ENCODE results near the gene EEPD1. TPM values are rescaled to one million over a fixed set of nuclear protein-coding genes. Genes with fewer than 3 reads are reported as not detected.

EEPD1 gene
- total RNA-seq, 1 experiment from 2014 or later = 5.0 TPM

DNA sequence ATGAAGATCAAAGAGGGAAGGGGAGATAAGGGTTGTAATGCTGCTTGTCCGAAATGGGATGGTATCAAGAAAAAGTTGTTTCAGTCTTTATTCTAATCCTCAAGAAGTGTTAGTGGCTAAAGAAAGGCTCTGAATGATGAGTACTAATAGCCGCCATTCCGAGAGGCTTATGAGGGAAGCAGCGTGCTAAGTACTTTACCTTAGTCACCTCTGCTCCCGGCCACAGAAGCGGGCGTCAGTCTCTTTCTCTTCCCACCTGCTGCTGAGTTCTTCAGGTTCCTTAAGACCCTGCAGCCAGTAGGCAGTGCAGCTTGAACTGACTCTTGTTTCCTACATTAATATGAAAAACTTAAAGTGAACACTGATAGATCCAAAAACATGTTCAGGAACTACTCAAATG, 73.1 kb downstream of the EEPD1 start:
- Mint-ChIP-seq H3K27me3 (ENCODE audit: low read depth) (no peaks in the 10 kb centered on the region), H3K9me3 (no peaks in the 10 kb centered on the region), H3K4me1 (peaks cover 0 to 4% of the 10 kb centered on the region in 2 experiments; a peak in 2 of 4 replicates), H3K4me3 (no peak overlapping the region), H3K36me3 (ENCODE audit: insufficient read depth in 1 of 3, low read depth in 3 of 3) (peaks cover 0 to 4% (median 2%) of the 10 kb centered on the region in 3 experiments; a peak in 1 of 7 replicates), H3K27ac (no peak overlapping the region)
- WGBS (ENCODE audit: extremely low coverage, insufficient read length, low lambda C conversion rate) = no CpG with 5 or more reads among the region's 7 CpGs
- Histone ChIP-seq H3K18ac (ENCODE audit: insufficient read length, low read depth, low read length) (no peak overlapping the region), H3K14ac (ENCODE audit: insufficient read depth, low read length) (no peak overlapping the region), H3K9ac (ENCODE audit: extremely low read depth, insufficient read length, low read length) (no peak overlapping the region), H3K23ac (ENCODE audit: insufficient read length, low read depth, low read length) (no peak overlapping the region), H4K5ac (ENCODE audit: insufficient read length, low read depth, low read length) (no peak overlapping the region), H2BK15ac (ENCODE audit: low read depth, low read length) (no peak overlapping the region), H3K4me1 (ENCODE audit: insufficient read depth, low read length) (peaks cover 2% of the 10 kb centered on the region; the same call in 1 of the 2 replicates), H2BK5ac (ENCODE audit: insufficient read length, low read length) (no peak overlapping the region), H4K8ac (replicated peaks; ENCODE audit: insufficient read length, low read depth, low read length) (no peak overlapping the region), H3K27me3 (ENCODE audit: insufficient read depth, low read length) (no peaks in the 10 kb centered on the region), H3K79me1 (ENCODE audit: insufficient read depth, low read depth, low read length, poor library complexity, severe bottlenecking) (no peaks in the 10 kb centered on the region), H2AFZ (ENCODE audit: low read length) (no peak overlapping the region), H3K27ac (ENCODE audit: insufficient read length, low read depth, low read length) (no peak overlapping the region), H3K23me2 (ENCODE audit: insufficient read length, low read depth, low read length, poor library complexity, severe bottlenecking) (no peaks in the 10 kb centered on the region), H2AK5ac (ENCODE audit: insufficient read length, low read length) (no peak overlapping the region), H3K79me2 (ENCODE audit: insufficient read depth, low read length) (no peaks in the 10 kb centered on the region), H2BK12ac (ENCODE audit: insufficient read length, low read depth, low read length) (no peak overlapping the region), H3T11ph (ENCODE audit: low read length) (no peak overlapping the region), H2BK120ac (ENCODE audit: low read depth, low read length, poor library complexity, severe bottlenecking) (no peak overlapping the region), H3K56ac (ENCODE audit: insufficient read length, low read depth, low read length) (no peak overlapping the region), H2BK20ac (ENCODE audit: low read depth, low read length, poor library complexity, severe bottlenecking) (no peak overlapping the region), H4K20me1 (ENCODE audit: control insufficient read depth, insufficient read depth, insufficient read length) (no peaks in the 10 kb centered on the region), H4K91ac (ENCODE audit: insufficient read length, low read depth, low read length) (no peak overlapping the region), H3K4ac (ENCODE audit: low read depth, low read length) (no peak overlapping the region), H3K9me3 (ENCODE audit: control insufficient read depth, low read depth, low read length) (no peaks in the 10 kb centered on the region), H3K4me2 (ENCODE audit: insufficient read depth, insufficient read length, low read length) (no peak overlapping the region)
- TF ChIP-seq, protein P1, sequence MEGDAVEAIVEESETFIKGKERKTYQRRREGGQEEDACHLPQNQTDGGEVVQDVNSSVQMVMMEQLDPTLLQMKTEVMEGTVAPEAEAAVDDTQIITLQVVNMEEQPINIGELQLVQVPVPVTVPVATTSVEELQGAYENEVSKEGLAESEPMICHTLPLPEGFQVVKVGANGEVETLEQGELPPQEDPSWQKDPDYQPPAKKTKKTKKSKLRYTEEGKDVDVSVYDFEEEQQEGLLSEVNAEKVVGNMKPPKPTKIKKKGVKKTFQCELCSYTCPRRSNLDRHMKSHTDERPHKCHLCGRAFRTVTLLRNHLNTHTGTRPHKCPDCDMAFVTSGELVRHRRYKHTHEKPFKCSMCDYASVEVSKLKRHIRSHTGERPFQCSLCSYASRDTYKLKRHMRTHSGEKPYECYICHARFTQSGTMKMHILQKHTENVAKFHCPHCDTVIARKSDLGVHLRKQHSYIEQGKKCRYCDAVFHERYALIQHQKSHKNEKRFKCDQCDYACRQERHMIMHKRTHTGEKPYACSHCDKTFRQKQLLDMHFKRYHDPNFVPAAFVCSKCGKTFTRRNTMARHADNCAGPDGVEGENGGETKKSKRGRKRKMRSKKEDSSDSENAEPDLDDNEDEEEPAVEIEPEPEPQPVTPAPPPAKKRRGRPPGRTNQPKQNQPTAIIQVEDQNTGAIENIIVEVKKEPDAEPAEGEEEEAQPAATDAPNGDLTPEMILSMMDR (conservative IDR thresholded peaks at IDR 0.05) = no peak
- no peak for DNase-seq

Data from H9 (cell line).